Stimulated activated CD4-positive, alpha-beta T cell treated with anti-CD3 and anti-CD28 coated beads, TNF-alpha, amount 100 ng/mL, for 1 hour (primary cell): ENCODE data around the gene CDH1.

ENCODE experiments used
- DNase-seq, 3 donors: peaks; one replicate each; pipeline ENCODE4 v3.0.0-alpha.2; 2020; ENCODE audit warnings: low read depth in 3 of 3, low spot score in 1 of 3

The CDH1 gene

GRCh38 chr16:68848786-68849185, 111.7 kb downstream of the CDH1 start:
- DNase-seq, result no peak

DNA sequence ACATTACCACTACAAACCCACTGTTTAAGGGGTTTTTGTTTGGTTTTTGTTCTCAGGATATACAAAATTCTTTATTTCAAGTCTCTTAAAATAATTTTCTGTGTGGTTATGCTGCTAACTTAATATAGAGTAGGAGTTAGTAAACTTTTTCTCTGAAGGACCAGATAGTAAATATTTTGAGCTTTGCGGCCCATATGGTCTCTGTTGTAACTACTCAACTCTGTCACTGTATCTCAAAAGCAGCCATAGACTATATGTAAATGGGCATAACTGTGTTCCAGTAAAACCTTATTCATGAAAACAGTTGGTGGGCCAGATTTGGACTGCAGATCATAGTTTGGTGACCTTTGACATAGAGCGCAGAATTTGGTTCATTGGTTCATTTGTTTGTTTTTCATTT, 113.4 kb downstream of the CDH1 start:
- DNase-seq, result no peak

- DNase-seq, result no peak
These were observed 114.5 kb downstream of the CDH1 start for GRCh38 chr16:68851601-68852000.

- DNase-seq, result no peak
These were observed 120.4 kb downstream of the CDH1 start for GRCh38 chr16:68857479-68857878.

DNA sequence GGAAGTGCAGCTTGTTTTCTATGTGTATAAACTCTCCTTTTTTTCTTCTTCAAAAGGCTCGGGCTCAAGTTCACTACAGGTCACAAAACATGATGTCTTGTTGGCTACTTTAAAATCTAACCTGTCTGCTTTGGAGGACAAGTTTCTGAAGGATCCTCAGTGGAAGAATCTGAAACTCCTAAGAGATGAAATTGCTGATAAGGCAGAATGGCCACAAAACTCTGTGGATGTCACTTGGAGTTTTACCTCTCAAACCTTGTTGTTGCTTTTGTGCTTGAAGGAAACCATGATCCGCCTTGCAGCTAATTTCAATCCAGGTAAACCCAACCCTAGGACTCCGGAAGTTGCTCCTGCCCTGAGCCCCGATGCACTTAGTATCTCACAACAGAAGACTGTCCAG, 122.7 kb downstream of the CDH1 start:
- DNase-seq, result no peak

DNA sequence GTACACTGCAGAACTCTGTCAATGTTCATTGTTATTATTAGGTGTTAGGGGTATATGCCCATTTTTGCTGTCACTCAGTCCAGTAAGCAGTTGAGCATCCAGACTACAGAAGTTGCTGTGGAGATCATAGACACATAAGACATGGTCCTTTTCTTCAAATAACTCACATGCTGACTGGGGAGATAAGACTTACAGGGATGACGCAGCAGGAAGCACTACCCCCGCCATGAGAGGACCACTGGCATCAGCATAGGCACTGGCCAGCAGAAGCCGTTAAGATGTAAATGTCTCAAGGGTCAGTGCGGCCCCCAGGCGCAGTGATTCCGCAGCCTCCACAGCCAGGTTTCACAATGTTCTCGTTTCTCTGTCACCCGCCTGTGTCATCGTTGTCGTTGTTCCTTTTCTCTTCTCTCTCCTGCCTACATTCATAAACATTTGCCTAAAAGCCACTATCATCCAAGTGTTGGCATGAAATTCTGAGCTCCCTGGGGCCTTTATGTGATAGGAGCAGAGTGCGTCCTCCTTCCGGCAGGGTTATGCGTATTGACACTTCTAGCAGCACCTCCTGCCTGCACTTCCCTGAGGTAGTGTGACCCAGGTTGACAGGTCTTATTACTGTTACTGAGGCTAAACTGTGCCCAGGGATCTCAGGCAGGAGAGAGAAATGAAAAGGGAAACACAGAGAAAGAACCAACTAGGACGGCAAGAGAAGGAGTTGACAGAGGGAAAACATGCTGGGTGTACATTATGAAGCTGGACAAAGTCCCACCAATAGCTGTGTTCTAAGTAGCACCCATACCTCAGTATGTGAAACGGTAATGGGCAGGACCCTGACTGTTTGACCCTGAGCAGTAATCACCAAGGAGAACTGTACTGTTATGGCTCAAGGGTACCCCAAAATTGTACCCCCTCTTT, 124.1 kb downstream of the CDH1 start:
- no peak for DNase-seq

- DNase-seq, result no peak
These were observed 129.8 kb downstream of the CDH1 start for GRCh38 chr16:68866933-68867332.

GRCh38 chr16:68869492-68870088, 132.5 kb downstream of the CDH1 start:
- DNase-seq, result no peak

- no peak for DNase-seq
These were observed 136.8 kb downstream of the CDH1 start for GRCh38 chr16:68873635-68874471.

DNA sequence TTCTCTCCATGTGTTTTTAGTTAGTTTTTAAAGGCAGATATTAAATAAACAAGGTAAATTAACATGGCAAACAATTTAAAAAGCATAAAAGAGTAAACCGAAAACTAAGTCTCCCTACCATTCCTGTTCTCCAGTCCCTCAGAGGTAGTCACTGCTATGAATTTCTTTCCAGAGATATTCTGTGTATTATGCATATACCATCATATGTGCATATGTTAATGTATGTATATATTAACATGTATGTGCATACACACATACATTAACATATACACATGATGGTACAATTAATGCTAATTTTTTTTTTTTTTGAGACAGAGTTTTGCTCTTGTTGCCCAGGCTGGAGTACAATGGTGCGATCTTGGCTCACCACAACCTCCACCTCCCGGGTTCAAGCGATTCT, 138.8 kb downstream of the CDH1 start:
- no peak for DNase-seq

GRCh38 chr16:68883685-68884084, 146.6 kb downstream of the CDH1 start:
- DNase-seq, result no peak

DNA sequence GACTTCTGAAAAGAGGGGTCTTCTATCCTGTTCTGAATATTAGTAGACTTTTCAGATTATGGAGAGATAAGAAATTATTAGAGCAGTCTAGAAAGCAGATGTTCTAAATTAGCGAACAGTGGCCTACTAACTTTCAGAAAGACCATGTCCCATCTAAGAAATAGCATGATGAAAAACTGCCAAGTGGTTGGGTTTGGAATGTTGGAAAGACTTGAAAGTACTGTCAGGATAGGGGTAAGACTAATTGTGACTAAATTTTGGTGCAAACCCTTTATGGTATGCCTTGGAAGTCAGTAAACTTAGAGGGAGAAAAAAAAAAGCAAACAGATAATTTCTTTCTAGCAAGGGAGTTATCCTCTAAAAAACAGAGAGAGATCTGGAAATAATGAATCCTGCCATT, 147.3 kb downstream of the CDH1 start:
- no peak for DNase-seq
